Measurements from ENCODE around the gene CERS1.

The CERS1 gene

DNA sequence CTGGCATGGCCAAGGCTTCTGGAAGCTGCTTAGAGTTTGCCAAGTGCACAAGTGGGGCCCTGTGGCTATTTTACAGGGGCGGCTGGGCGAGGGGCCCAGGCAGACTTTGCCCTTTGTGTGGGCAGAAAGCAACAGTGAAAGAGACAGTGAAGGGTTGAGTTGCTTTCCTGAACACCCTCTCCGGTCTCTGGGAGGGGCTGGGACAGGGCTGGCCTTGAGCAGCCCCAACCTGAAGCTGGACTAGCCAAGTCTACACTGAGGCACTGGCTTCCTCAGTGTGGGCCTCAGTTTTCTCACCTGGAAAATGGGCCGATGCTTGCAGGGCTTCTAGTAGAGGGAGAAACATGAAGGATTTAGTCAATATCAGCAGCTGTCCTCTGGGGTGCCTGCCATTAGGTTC lies 47.5 kb upstream of the CERS1 start:
- Histone ChIP-seq H3K9me3 (ENCODE audit: control insufficient read depth, insufficient read depth, low read depth, low read length) (no peaks in the 10 kb centered on the region), H3K4me3 (ENCODE audit: low read depth, low read length) (no peak overlapping the region), H3K4me1 (ENCODE audit: control insufficient read depth, insufficient read depth, low read length) (peaks cover 2% of the 10 kb centered on the region; the same call in 1 of the 2 replicates), H3K36me3 (ENCODE audit: control insufficient read depth in 2 of 2, insufficient read depth in 1 of 2, low read length in 2 of 2) (no peaks in the 10 kb centered on the region), H3K27ac (ENCODE audit: extremely low read depth, low read depth, low read length) (no peak overlapping the region)
- CTCF ChIA-PET, result interaction anchor here (1.2 to 4.5 kb wide), 2 partner anchors 24 to 43 kb away, joined by 4 to 23 read pairs; partner anchors contain the start of genes COPE and DDX49
- no peak for TF ChIP-seq SP3 (tag by site-specific recombination; IDR thresholded peaks at IDR 0.05)
- TF ChIP-seq, protein P1, sequence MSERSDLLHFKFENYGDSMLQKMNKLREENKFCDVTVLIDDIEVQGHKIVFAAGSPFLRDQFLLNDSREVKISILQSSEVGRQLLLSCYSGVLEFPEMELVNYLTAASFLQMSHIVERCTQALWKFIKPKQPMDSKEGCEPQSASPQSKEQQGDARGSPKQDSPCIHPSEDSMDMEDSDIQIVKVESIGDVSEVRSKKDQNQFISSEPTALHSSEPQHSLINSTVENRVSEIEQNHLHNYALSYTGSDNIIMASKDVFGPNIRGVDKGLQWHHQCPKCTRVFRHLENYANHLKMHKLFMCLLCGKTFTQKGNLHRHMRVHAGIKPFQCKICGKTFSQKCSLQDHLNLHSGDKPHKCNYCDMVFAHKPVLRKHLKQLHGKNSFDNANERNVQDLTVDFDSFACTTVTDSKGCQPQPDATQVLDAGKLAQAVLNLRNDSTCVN (tag by site-specific recombination; optimal IDR thresholded peaks at IDR 0.05), result no peak
- TF ChIP-seq, protein P2, sequence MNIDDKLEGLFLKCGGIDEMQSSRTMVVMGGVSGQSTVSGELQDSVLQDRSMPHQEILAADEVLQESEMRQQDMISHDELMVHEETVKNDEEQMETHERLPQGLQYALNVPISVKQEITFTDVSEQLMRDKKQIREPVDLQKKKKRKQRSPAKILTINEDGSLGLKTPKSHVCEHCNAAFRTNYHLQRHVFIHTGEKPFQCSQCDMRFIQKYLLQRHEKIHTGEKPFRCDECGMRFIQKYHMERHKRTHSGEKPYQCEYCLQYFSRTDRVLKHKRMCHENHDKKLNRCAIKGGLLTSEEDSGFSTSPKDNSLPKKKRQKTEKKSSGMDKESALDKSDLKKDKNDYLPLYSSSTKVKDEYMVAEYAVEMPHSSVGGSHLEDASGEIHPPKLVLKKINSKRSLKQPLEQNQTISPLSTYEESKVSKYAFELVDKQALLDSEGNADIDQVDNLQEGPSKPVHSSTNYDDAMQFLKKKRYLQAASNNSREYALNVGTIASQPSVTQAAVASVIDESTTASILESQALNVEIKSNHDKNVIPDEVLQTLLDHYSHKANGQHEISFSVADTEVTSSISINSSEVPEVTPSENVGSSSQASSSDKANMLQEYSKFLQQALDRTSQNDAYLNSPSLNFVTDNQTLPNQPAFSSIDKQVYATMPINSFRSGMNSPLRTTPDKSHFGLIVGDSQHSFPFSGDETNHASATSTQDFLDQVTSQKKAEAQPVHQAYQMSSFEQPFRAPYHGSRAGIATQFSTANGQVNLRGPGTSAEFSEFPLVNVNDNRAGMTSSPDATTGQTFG (tag by site-specific recombination; IDR thresholded peaks at IDR 0.05; ENCODE audit: borderline replicate concordance), result no peak
- TF ChIP-seq ZFHX2 (tag by site-specific recombination; conservative IDR thresholded peaks at IDR 0.05), result peak; percentile 35; the same call in 1 of the 2 replicates
- POLR2A ChIA-PET, result no interaction called here

DNA sequence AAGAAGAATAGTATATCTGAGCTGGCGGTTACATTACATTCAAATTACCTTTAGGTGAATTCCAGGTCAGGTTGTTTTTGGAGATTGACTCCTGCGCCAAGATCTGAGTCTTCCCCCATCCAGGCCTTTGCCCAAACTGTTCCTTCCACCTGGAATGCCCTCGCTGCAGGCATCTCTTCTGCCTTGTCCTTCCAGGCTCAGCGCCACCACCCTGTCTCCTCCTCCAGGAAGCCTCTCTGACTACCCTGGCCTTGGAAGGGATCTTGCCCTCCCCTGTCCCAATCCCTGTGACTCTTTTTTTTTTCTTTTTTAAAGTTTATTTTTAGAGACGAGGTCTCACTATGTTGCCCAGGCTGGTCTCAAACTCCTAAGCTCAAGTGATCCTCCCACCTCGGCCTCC lies 46.7 kb upstream of the CERS1 start:
- TF ChIP-seq ZNF433 (tag by site-specific recombination; IDR thresholded peaks at IDR 0.05; ENCODE audit: low read depth) (no peak), ZNF2 (tag by site-specific recombination; IDR thresholded peaks at IDR 0.05) (no peak), ZNF132 (tag by site-specific recombination; IDR thresholded peaks at IDR 0.05; ENCODE audit: borderline replicate concordance) (no peak), ZNF16 (tag by site-specific recombination; IDR thresholded peaks at IDR 0.05; ENCODE audit: low read depth) (no peak), ZNF558 (tag by site-specific recombination; IDR thresholded peaks at IDR 0.05) (no peak), ZNF366 (tag by site-specific recombination; conservative IDR thresholded peaks at IDR 0.05) (no peak), ZNF621 (tag by site-specific recombination; IDR thresholded peaks at IDR 0.05) (no peak), ZNF157 (tag by site-specific recombination; IDR thresholded peaks at IDR 0.05) (no peak), ZIC2 (tag by site-specific recombination; IDR thresholded peaks at IDR 0.05) (no peak), MEIS1 (CRISPR knock-in tag; IDR thresholded peaks at IDR 0.05; ENCODE audit: borderline replicate concordance) (no peak)
- TF ChIP-seq, protein P2 (tag by site-specific recombination; IDR thresholded peaks at IDR 0.05; ENCODE audit: borderline replicate concordance), result no peak
- TF ChIP-seq, protein P3, sequence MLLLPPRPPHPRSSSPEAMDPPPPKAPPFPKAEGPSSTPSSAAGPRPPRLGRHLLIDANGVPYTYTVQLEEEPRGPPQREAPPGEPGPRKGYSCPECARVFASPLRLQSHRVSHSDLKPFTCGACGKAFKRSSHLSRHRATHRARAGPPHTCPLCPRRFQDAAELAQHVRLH (tag by site-specific recombination; IDR thresholded peaks at IDR 0.05), result no peak
- TF ChIP-seq, protein P4, sequence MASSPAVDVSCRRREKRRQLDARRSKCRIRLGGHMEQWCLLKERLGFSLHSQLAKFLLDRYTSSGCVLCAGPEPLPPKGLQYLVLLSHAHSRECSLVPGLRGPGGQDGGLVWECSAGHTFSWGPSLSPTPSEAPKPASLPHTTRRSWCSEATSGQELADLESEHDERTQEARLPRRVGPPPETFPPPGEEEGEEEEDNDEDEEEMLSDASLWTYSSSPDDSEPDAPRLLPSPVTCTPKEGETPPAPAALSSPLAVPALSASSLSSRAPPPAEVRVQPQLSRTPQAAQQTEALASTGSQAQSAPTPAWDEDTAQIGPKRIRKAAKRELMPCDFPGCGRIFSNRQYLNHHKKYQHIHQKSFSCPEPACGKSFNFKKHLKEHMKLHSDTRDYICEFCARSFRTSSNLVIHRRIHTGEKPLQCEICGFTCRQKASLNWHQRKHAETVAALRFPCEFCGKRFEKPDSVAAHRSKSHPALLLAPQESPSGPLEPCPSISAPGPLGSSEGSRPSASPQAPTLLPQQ (tag by site-specific recombination; IDR thresholded peaks at IDR 0.05), result no peak
- ChIA-PET POLR2A (no interaction called here), CTCF (interaction anchor here (4.5 kb wide), 1 partner anchor 44 kb away, joined by 23 read pairs; no protein-coding TSS in a partner anchor)

More for the DNA sequence above, 46.7 kb upstream of the CERS1 start:
- H3K4me1 ChIP-seq (ENCODE audit: control insufficient read depth, insufficient read depth, low read length), result peaks cover 2% of the 10 kb centered on the region; the same call in 1 of the 2 replicates
- peaks cover 0 to 4% of the 10 kb centered on the region in 2 experiments; a peak in 2 of 3 replicates for H3K36me3 ChIP-seq (ENCODE audit: control insufficient read depth in 2 of 2, insufficient read depth in 1 of 2, low read length in 2 of 2)
- H3K4me3 ChIP-seq (ENCODE audit: low read depth, low read length), result no peak overlapping the region
- H3K9me3 ChIP-seq (ENCODE audit: control insufficient read depth, insufficient read depth, low read depth, low read length), result no peaks in the 10 kb centered on the region
- H3K27ac ChIP-seq (ENCODE audit: extremely low read depth, low read depth, low read length), result no peak overlapping the region

Data from HEK293 (cell line).